ENCODE results near the gene KRTAP1-1.
"Not testable (repeated sequence)": the region's sequence is repeated elsewhere in the genome, so short reads cannot be mapped to it uniquely, and the experiment has no call there.

KRTAP1-1 gene

GRCh38 chr17:41055130-41055529 is 13.9 kb upstream of the KRTAP1-1 start, which contains the start of gene KRTAP2-2:
Gene KRTAP2-2, minus strand, starts transcription at chr17:41055230. Its CDS starts 19 bp downstream, at chr17:41055211.
- DNase-seq = not testable (repeated sequence)

- not testable (repeated sequence) for DNase-seq
These were observed 13.3 kb upstream of the KRTAP1-1 start for GRCh38 chr17:41054556-41054955.

DNA sequence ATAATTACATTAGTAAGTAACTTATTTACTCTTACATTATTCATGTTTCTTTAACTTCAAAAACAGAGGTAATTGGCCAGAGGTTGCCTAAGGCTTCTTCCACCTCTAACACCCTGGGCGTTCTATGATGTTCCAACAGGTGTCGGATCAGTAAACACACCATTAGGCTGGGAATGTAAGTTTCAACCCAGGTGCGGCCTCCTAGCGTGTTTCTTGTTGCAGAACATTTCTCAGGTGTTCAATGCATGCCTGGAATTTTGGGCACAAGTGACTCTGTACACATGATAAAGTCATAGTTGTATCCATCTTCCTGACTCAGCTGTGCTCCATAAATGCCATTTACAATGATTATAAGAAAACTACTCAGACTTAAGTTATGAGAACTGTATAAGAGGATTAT is 12.8 kb upstream of the KRTAP1-1 start:
- DNase-seq = no peak

DNA sequence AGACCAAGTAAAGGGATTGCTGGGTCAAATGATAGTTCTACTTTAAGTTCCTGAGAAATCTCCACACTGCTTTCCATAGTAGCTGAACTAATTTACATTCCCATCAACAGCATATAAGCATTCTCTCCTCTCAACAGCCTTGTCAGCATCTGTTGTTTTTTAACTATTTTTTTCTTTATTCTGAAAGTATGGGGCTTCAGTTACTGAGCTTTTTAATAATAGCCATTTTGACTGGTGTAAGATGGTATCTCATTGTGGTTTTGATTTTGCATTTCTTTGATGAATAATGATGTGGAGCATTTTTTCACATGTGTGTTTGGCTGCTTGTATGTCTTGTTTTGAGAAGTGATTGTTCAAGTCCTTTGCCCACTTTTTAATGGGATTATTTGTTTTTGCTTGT is 11.3 kb upstream of the KRTAP1-1 start:
- DNase-seq = no peak

DNA sequence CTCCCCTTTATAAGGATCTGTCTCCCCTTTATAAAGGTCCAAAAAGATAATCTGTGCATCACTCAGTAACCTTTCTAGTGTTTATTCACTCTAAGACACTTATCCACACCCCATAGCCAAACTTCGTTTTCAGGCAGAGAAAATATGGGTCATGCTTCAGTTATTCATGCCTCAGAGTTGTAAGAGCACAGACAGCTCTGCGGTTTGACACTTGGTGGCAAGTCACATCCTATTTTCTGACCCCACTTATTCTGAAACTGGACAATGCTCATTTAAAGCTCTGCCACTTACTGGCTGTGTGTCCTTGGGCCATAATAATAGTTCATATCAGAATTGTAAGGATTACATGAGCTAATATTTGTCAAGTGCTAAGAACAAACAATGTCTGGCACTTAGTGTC is 7.9 kb upstream of the KRTAP1-1 start:
- DNase-seq = no peak

- DNase-seq = no peak
These were observed 7.2 kb upstream of the KRTAP1-1 start for GRCh38 chr17:41048441-41048840.

DNA sequence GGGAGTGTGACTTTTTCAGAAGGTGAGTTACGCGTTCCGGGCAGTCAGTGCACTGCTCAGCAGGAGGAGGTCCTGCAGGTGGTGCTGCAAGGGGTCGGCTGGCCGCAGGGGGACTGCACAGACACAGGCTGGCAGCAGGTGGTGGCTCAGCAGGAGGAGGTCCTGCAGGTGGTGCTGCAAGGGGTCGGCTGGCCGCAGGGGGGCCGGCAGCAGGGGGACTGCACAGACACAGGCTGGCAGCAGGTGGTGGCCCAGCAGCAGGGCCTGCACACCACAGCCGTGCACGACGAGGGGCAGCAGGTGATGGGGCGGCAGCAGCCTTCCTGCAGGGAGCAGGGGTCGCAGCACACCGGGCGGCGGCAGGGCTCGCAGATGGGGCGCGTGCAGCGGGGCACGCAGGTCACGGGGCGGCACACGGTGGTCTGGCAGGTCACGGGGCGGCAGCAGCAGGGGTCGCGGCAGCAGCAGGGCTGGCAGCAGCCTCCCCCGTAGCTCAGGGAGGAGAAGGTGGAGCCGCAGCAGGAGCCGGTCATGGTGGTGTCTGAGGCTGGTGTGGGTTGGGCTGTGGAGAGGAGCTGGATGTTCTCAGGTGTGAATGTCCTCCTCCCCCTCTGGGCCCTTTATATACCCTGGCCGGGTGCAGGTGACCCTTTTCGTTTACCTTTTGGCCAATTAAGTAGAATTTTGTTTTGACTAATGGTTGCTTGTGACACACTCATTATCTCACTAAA is 5.7 kb upstream of the KRTAP1-1 start, which contains the start of gene KRTAP2-1:
Gene KRTAP2-1, minus strand, starts transcription at position 582 of the 731 bp plus-strand sequence. Its CDS starts 49 bp downstream, at position 533.
- not testable (repeated sequence) for DNase-seq

GRCh38 chr17:41042953-41043352 is 1.7 kb upstream of the KRTAP1-1 start:
- DNase-seq = no peak

DNA sequence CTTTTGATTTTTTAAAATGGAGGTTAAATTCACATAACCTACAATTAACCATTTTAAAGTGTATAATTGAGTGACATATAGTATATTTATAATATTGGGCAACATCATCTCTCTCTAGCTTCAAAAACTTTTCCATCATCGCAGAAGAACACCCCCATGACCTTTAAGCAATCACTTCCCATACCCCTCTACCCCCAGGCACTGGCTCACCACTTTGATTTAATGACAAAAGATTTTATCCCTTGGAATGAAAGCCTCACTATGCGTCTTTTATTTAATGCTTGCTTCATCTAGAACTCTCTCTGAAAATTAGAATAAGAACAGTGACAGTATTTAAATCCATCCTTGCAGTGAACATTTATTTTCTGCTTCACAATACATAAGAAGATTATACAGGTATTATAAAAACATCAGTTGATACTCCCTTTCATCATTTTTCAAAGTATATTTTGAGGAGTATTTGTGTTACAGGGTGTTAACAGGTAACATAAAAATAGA is 3.3 kb downstream of the KRTAP1-1 start:
- DNase-seq = no peak

- not testable (repeated sequence) for DNase-seq
These were observed 6.8 kb downstream of the KRTAP1-1 start, which contains the start of gene KRTAP1-3 for GRCh38 chr17:41034346-41034935. Gene KRTAP1-3, minus strand, starts transcription at chr17:41034874. Its CDS starts 53 bp downstream, at chr17:41034821.

DNA sequence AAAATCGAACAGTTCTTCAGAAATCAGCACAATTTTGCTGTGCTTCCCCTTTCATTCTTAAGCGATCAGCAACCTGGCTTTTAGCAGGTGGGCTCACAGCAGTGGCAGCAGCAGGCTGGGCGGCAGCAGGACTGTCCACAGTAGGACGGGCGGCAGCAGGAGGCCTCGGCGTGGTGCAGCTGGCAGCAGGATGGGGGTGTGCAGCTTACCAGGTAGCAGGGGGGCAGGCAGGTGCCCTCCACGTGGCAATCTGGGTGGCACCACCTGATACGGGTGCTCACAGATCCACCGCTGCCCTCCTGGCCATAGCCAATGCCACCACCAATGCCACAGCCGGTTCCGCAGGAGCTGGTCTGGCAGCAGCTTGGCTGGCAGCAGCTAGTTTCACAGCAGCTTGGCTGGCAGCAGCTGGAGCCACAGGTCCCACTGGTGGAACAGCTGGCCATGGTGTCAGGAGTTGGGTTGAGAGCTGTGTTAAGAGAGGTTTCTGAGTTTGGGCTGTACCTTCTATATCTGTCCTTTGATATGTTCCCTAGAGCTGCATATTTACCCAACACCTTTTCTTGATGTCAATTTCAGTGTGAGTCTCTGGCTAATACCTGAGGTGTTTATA is 11.5 kb downstream of the KRTAP1-1 start, which contains the start of gene KRTAP1-4:
Gene KRTAP1-4, minus strand, starts transcription at position 563 of the 613 bp plus-strand sequence. Its CDS starts 117 bp downstream, at position 446.
- DNase-seq = no peak

GRCh38 chr17:41026715-41027471 is 14.4 kb downstream of the KRTAP1-1 start, which contains the start of gene KRTAP1-5:
Gene KRTAP1-5, minus strand, starts transcription at chr17:41027208. Its CDS starts 53 bp downstream, at chr17:41027155.
- no peak for DNase-seq

DNA sequence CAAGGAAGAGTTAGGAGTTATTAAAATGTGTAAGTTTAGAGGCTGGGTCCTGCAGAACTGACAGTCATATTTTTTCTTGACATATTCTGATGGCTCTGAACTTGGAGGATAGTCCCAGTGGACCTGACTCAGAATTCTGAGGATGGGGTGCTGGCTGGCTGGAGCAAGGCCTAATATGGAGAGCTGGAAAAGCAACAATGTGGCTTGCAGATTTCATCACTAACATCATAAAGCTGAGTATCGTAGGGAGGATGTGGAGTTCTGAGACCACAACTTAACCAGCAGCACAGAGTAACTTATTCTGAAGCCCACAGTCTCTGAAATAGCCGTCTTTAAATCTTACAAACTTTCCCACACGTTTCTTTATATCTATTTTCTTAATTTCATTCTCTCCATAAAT is 16.6 kb downstream of the KRTAP1-1 start:
- no peak for DNase-seq

- DNase-seq = no peak
These were observed 20.9 kb downstream of the KRTAP1-1 start for GRCh38 chr17:41020336-41020735.

DNA sequence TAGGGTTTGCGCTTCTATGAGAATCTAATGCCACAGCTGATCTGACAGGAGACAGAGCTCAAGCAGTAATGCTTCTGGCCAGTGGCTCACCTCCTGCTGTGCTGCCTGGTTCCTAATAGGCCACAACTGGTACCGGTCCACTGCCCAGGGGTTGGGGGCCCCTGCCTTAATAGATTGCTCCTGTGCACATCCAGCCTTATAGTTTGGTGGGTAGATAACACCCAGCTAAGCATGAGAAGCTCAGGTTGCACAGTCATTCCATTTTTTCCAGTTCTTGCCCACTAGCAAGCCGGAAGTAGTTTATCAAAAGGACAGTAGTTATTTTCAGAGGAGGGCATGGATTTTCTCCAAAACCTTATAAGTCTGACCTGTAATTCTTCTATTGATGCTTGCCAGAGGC is 21.8 kb downstream of the KRTAP1-1 start:
- DNase-seq = no peak

DNA sequence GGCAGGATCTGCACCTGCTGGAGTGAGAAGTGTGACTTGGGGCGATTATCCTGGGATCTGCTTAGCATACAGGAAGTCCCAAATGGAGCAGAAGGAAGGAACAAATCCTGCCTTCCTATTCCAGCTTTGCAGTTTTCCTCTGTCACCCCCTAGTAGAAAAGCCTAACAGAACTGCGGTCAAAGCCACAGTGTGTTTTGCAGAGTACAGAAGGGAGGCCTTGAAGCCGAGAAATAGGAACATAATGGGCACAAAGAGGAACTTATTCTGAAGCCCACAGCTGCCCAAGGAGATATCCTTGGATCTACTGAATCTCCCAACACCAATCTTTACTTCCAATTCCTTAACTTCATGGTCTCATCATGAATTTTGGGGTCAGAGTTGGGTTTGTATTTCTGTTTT is 22.7 kb downstream of the KRTAP1-1 start:
- peak in 1 of 2 donors; percentile 4 for DNase-seq

DNA sequence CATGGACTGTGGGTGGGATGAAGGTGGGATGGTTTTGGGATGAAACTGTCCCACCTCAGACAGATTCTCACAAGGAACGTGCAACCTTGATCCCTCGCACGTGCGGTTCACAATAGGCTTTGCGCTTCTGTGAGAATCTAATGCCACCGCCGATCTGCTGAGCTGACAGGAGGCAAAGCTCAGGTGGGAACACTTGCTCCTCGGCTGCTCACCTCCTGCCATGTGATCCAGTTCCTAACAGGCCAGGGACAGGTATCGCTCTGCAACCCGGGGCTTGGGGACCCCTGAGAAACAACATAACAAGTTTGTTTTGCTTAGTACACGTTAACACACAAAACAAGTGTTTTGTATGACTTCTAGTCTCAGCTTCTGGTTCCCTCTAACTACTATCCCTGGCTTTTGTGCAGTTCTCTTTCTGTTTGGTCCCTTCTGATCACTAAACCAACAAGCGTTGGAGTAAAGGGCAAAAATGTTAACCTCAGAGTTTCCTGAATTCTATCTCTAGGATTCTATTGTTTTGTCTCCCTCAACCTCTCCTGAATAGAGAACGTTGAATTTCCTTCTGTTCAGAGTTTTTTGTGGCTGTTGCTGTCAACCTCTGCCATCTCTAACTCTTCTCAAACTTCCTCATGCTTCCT is 24.6 kb downstream of the KRTAP1-1 start:
- no peak for DNase-seq

DNA sequence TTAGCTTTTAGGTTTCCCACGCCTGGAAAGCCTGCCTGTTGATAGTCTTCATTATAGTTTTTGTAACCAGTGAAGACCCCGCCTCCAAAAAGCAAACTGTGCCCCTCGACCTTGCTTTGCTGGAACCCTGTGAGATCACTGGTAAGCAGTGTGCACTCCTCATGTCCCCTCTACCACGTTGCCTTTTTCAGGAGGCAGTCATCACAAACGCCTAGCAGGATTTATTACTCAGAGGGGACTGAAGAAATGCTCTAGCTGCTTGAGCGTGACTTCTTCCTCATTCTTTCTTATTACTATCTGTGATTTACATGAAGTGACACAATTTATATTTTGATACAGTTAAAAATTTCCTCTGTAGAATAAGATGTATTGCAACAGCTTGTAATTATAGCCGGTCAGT is 25.8 kb downstream of the KRTAP1-1 start:
- DNase-seq = no peak

GRCh38 chr17:41013606-41014005 is 27.6 kb downstream of the KRTAP1-1 start:
- DNase-seq = no peak

DNA sequence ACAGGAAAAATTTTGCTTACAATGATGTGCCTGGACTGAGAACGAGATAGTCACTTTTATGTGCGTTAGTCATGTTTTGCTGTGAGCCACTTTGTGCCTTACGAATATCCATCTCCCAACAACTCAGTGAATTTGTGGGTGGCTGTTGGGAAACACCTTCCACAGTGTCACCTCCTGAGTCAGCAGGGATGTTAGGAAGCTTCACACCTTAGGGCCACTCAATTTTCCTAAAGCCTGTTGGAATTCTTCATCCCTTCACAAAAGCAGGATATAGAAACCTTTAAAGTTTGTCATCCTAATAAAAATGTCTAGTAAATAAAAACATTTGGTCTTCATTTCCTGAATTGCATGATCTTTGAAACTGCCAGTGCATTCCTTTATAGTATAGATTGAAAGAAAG is 28.1 kb downstream of the KRTAP1-1 start:
- DNase-seq = no peak

- DNase-seq = no peak
These were observed 28.7 kb downstream of the KRTAP1-1 start for GRCh38 chr17:41012326-41013120.

Data from inflammatory macrophage (primary cell).